Natural killer cell (primary cell): ENCODE data around the gene GRK6. TPM values are rescaled to one million over a fixed set of nuclear protein-coding genes. Genes with fewer than 3 reads are reported as not detected.

ENCODE experiments used
- ATAC-seq, 3 donors: fragments of 150-1000 bp in 2 of 3; fragments of 200-7000 bp in 1 of 3; cut with Tn5 transposase; 1 replicate in 1 of 3; 2 replicates in 2 of 3; pipeline ENCODE4 v1.10.0; 2021; ENCODE audit warnings: mild to moderate bottlenecking in 2 of 3, moderate library complexity in 2 of 3
- DNase-seq, 2 donors: peaks; one replicate each; pipeline versions ENCODE4 v3.0.0 to v3.0.0-alpha.2; 2013 to 2021; ENCODE audit warnings: mixed read lengths in 1 of 2
- H3K27ac ChIP-seq: one replicate; pipeline ENCODE4 v1.5.1; 2013; ENCODE audit warnings: mild to moderate bottlenecking, low read length
- H3K27me3 ChIP-seq: one replicate; pipeline ENCODE4 v1.6.1; 2013; ENCODE audit warnings: low read length; ENCODE audit not compliant: control insufficient read depth, insufficient read depth
- H3K36me3 ChIP-seq: one replicate; pipeline ENCODE4 v1.6.1; 2013; ENCODE audit warnings: low read length; ENCODE audit not compliant: control insufficient read depth, insufficient read depth
- H3K4me1 ChIP-seq: one replicate; pipeline ENCODE4 v1.6.1; 2013; ENCODE audit warnings: low read length; ENCODE audit not compliant: control insufficient read depth, insufficient read depth
- H3K4me3 ChIP-seq: one replicate; pipeline ENCODE4 v1.5.1; 2013; ENCODE audit warnings: low read length
- H3K9me3 ChIP-seq: one replicate; pipeline ENCODE4 v1.6.1; 2013; ENCODE audit warnings: low read length; ENCODE audit not compliant: control insufficient read depth, insufficient read depth
- H3K27ac Mint-ChIP-seq, 2 donors: one replicate each; pipeline ENCODE4 v1.8.0; 2022; ENCODE audit warnings: mild to moderate bottlenecking in 2 of 2, mixed read lengths in 2 of 2, moderate library complexity in 1 of 2
- H3K27me3 Mint-ChIP-seq, 2 donors: one replicate each; pipeline ENCODE4 v1.8.0; 2022; ENCODE audit warnings: low read depth in 2 of 2, mixed read lengths in 2 of 2
- H3K36me3 Mint-ChIP-seq: one replicate; pipeline ENCODE4 v1.8.0; 2022; ENCODE audit warnings: mixed read lengths
- H3K4me1 Mint-ChIP-seq, 2 donors: one replicate each; pipeline ENCODE4 v1.8.0; 2022; ENCODE audit warnings: mixed read lengths in 2 of 2
- H3K4me3 Mint-ChIP-seq: one replicate; pipeline ENCODE4 v1.8.0; 2022; ENCODE audit warnings: mild to moderate bottlenecking, moderate library complexity, mixed read lengths
- H3K9me3 Mint-ChIP-seq, 2 donors: one replicate each; pipeline ENCODE4 v1.8.0; 2022; ENCODE audit warnings: mixed read lengths in 2 of 2
- WGBS: methylation state at CpG from one replicate; pipeline ENCODE4 v1.1.7; 2013; ENCODE audit warnings: missing lambda C conversion rate; ENCODE audit not compliant: insufficient coverage; 5-methylcytosine and 5-hydroxymethylcytosine counted together
- intact Hi-C: fragments of 100-400 bp; cut with micrococcal nuclease; formaldehyde crosslinking; loops from one replicate; pipeline ENCODE4 v1.14.2; 2022
- total RNA-seq, 4 donors: library from RNA; stranded (reverse); fragments of 120-200 nt in 1 of 4; gene quantifications; one replicate each; pipeline versions ENCODE4 v1.2.3 to v1.2.4, GENCODE V29; 2013 to 2022
- TF ChIP-seq, protein P1 (sequence below): fragments of 200-600 bp; IDR thresholded peaks from one replicate; pipeline ENCODE4 v1.8.0; 2022; ENCODE audit warnings: antibody characterized with exemption

GRK6 gene
- total RNA-seq, 3 donors from 2014 or later (not counting 1 experiment from before 2014, with no cell fraction given) = 173 to 221 (median 190) TPM

GRCh38 chr5:177393206-177393765 lies 33.2 kb upstream of the GRK6 start:
- Histone ChIP-seq H3K36me3 (no peaks in the 10 kb centered on the region), H3K27ac (no peak overlapping the region), H3K4me3 (no peak overlapping the region), H3K27me3 (no peaks in the 10 kb centered on the region), H3K9me3 (no peaks in the 10 kb centered on the region), H3K4me1 (peaks cover 39% of the 10 kb centered on the region)
- WGBS = 32% methylated on average over 1 of the region's 1 CpG
- Mint-ChIP-seq H3K27ac (peak overlapping the region in 1 of 2 donors; percentile 42), H3K36me3 (no peaks in the 10 kb centered on the region), H3K9me3 (no peaks in the 10 kb centered on the region), H3K4me3 (no peak overlapping the region), H3K27me3 (peaks cover 0 to 2% of the 10 kb centered on the region in 2 donors), H3K4me1 (peaks cover 29 to 33% of the 10 kb centered on the region in 2 donors)
- TF ChIP-seq, protein P1, sequence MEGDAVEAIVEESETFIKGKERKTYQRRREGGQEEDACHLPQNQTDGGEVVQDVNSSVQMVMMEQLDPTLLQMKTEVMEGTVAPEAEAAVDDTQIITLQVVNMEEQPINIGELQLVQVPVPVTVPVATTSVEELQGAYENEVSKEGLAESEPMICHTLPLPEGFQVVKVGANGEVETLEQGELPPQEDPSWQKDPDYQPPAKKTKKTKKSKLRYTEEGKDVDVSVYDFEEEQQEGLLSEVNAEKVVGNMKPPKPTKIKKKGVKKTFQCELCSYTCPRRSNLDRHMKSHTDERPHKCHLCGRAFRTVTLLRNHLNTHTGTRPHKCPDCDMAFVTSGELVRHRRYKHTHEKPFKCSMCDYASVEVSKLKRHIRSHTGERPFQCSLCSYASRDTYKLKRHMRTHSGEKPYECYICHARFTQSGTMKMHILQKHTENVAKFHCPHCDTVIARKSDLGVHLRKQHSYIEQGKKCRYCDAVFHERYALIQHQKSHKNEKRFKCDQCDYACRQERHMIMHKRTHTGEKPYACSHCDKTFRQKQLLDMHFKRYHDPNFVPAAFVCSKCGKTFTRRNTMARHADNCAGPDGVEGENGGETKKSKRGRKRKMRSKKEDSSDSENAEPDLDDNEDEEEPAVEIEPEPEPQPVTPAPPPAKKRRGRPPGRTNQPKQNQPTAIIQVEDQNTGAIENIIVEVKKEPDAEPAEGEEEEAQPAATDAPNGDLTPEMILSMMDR = no peak
- intact Hi-C loops = loop anchor here (5.0 kb wide), 1 partner anchor 36 kb away; the partner anchor contains the start of gene RGS14
- ATAC-seq (no peak), DNase-seq (no peak)

DNA sequence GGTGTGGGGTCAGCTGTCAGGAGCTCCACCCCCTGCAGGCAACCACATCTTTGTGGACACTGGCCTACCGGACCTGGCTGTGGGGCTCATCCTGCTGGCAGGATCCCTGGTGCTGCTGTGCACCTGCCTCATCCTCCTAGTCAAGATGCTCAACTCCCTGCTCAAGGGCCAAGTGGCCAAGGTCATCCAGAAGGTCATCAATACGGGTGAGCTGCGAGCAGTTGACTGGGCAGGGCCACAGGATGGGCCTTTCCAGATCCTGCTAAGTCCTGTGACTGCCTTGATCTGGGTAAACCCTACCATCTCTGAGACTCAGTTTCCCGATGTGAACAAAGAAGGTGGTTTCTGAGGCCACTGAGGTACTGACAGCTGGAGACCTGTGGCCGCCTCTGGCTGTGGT lies 32.5 kb upstream of the GRK6 start:
- no peaks in the 10 kb centered on the region for H3K9me3 Mint-ChIP-seq
- intact Hi-C loops = loop anchor here (5.0 kb wide), 1 partner anchor 37 kb away; the partner anchor contains the start of gene RGS14
- 93% methylated on average over 5 of the region's 5 CpGs for WGBS
- H3K4me3 Mint-ChIP-seq = no peak overlapping the region
- no peaks in the 10 kb centered on the region for H3K27me3 ChIP-seq
- H3K27ac ChIP-seq = no peak overlapping the region
- H3K36me3 ChIP-seq = no peaks in the 10 kb centered on the region
- no peaks in the 10 kb centered on the region for H3K9me3 ChIP-seq
- H3K27me3 Mint-ChIP-seq = peaks cover 0 to 2% of the 10 kb centered on the region in 2 donors
- ATAC-seq (no peak), DNase-seq (no peak)
- H3K27ac Mint-ChIP-seq = no peak overlapping the region
- TF ChIP-seq, protein P1 = no peak
- H3K4me1 Mint-ChIP-seq = peaks cover 23 to 26% of the 10 kb centered on the region in 2 donors
- peaks cover 32% of the 10 kb centered on the region for H3K4me1 ChIP-seq
- H3K36me3 Mint-ChIP-seq = no peaks in the 10 kb centered on the region
- H3K4me3 ChIP-seq = no peak overlapping the region

GRCh38 chr5:177396078-177396477 lies 30.4 kb upstream of the GRK6 start:
- peaks cover 0 to under 1% of the 10 kb centered on the region in 2 donors for H3K27me3 Mint-ChIP-seq
- TF ChIP-seq, protein P1 = no peak
- no peak overlapping the region for H3K27ac Mint-ChIP-seq
- H3K4me3 Mint-ChIP-seq = no peak overlapping the region
- H3K36me3 Mint-ChIP-seq = no peaks in the 10 kb centered on the region
- WGBS = 85% methylated on average over 5 of the region's 8 CpGs
- Histone ChIP-seq H3K36me3 (no peaks in the 10 kb centered on the region), H3K9me3 (no peaks in the 10 kb centered on the region), H3K4me1 (peaks cover 11% of the 10 kb centered on the region), H3K4me3 (no peak overlapping the region), H3K27ac (no peak overlapping the region), H3K27me3 (peaks cover 6% of the 10 kb centered on the region)
- intact Hi-C loops = no loop called here
- DNase-seq (no peak), ATAC-seq (no peak)
- H3K9me3 Mint-ChIP-seq = no peaks in the 10 kb centered on the region
- peaks cover 5% of the 10 kb centered on the region in 2 donors for H3K4me1 Mint-ChIP-seq

DNA sequence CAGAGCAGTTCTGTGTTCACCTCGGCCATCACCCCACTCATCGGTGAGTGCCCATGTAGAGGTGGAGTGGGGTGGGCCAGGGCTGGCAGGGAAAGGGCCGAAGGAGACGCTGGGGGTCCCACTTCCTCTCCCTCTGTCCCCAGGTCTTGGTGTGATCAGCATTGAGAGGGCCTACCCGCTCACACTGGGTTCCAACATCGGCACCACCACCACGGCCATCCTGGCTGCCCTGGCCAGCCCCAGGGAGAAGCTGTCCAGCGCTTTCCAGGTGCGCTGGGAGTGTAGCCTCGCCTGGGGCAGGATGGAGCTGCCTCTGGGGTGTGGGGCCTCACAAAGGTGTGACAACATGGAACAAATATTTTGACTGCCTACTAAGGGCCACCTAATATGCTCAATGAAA lies 29.7 kb upstream of the GRK6 start:
- peaks cover 5 to 7% of the 10 kb centered on the region in 2 donors for H3K27me3 Mint-ChIP-seq
- no peak for ATAC-seq
- DNase-seq = no peak

More for the DNA sequence above, 29.7 kb upstream of the GRK6 start:
- Histone ChIP-seq H3K9me3 (no peaks in the 10 kb centered on the region), H3K4me3 (no peak overlapping the region), H3K27me3 (peaks cover 9% of the 10 kb centered on the region), H3K36me3 (no peaks in the 10 kb centered on the region), H3K4me1 (peaks cover 9% of the 10 kb centered on the region), H3K27ac (no peak overlapping the region)
- H3K27ac Mint-ChIP-seq = no peak overlapping the region
- H3K4me1 Mint-ChIP-seq = no peaks in the 10 kb centered on the region
- TF ChIP-seq, protein P1 = no peak
- H3K4me3 Mint-ChIP-seq = no peak overlapping the region
- H3K36me3 Mint-ChIP-seq = no peaks in the 10 kb centered on the region
- WGBS = 93% methylated on average over 10 of the region's 10 CpGs
- H3K9me3 Mint-ChIP-seq = no peaks in the 10 kb centered on the region
- intact Hi-C loops = no loop called here
